ENCODE results near the gene FAM20C.
"Not testable (repeated sequence)": the region's sequence is repeated elsewhere in the genome, so short reads cannot be mapped to it uniquely, and the experiment has no call there.

The FAM20C gene

GRCh38 chr7:199483-200249 is 7.3 kb downstream of the FAM20C start:
- H3K4me3 ChIP-seq (ENCODE audit: low read depth in 1 of 2, low read length in 2 of 2): no peak overlapping the region
- peaks cover 29 to 74% of the 10 kb centered on the region in 2 donors for H3K36me3 ChIP-seq (ENCODE audit: control insufficient read depth in 1 of 2, insufficient read depth in 2 of 2, low read length in 2 of 2)

GRCh38 chr7:200290-200689 is 7.9 kb downstream of the FAM20C start:
- H3K4me1 ChIP-seq (ENCODE audit: control insufficient read depth in 1 of 2, insufficient read depth in 2 of 2, low read length in 2 of 2): peaks cover 5 to 16% of the 10 kb centered on the region in 2 donors
- no peaks in the 10 kb centered on the region for H3K27me3 ChIP-seq (ENCODE audit: control insufficient read depth in 1 of 2, insufficient read depth in 2 of 2, low read length in 2 of 2)
- peaks cover 30 to 81% of the 10 kb centered on the region in 2 donors for H3K36me3 ChIP-seq (ENCODE audit: control insufficient read depth in 1 of 2, insufficient read depth in 2 of 2, low read length in 2 of 2)
- H3K9me3 ChIP-seq (ENCODE audit: control insufficient read depth in 1 of 2, low read length in 2 of 2): no peaks in the 10 kb centered on the region
- H3K4me3 ChIP-seq (ENCODE audit: low read depth in 1 of 2, low read length in 2 of 2): no peak overlapping the region
- no peak overlapping the region for H3K27ac ChIP-seq (ENCODE audit: low read depth, low read length)
- H3K9ac ChIP-seq (ENCODE audit: low read depth in 1 of 2, low read length in 2 of 2): no peak overlapping the region

More at GRCh38 chr7:199483-200249, 7.3 kb downstream of the FAM20C start:
- Histone ChIP-seq H3K4me1 (ENCODE audit: control insufficient read depth in 1 of 2, insufficient read depth in 2 of 2, low read length in 2 of 2) (peaks cover 11 to 20% of the 10 kb centered on the region in 2 donors), H3K27me3 (ENCODE audit: control insufficient read depth in 1 of 2, insufficient read depth in 2 of 2, low read length in 2 of 2) (no peaks in the 10 kb centered on the region), H3K9me3 (ENCODE audit: control insufficient read depth in 1 of 2, low read length in 2 of 2) (no peaks in the 10 kb centered on the region), H3K9ac (ENCODE audit: low read depth in 1 of 2, low read length in 2 of 2) (no peak overlapping the region), H3K27ac (ENCODE audit: low read depth, low read length) (no peak overlapping the region)

GRCh38 chr7:200704-201103 is 8.3 kb downstream of the FAM20C start:
- no peak overlapping the region for H3K27ac ChIP-seq (ENCODE audit: low read depth, low read length)
- H3K9me3 ChIP-seq (ENCODE audit: control insufficient read depth in 1 of 2, low read length in 2 of 2): no peaks in the 10 kb centered on the region
- no peak overlapping the region for H3K4me3 ChIP-seq (ENCODE audit: low read depth in 1 of 2, low read length in 2 of 2)
- H3K36me3 ChIP-seq (ENCODE audit: control insufficient read depth in 1 of 2, insufficient read depth in 2 of 2, low read length in 2 of 2): peaks cover 27 to 81% of the 10 kb centered on the region in 2 donors
- H3K4me1 ChIP-seq (ENCODE audit: control insufficient read depth in 1 of 2, insufficient read depth in 2 of 2, low read length in 2 of 2): peaks cover 1 to 13% of the 10 kb centered on the region in 2 donors
- no peaks in the 10 kb centered on the region for H3K27me3 ChIP-seq (ENCODE audit: control insufficient read depth in 1 of 2, insufficient read depth in 2 of 2, low read length in 2 of 2)
- no peak overlapping the region for H3K9ac ChIP-seq (ENCODE audit: low read depth in 1 of 2, low read length in 2 of 2)

- H3K27ac ChIP-seq (ENCODE audit: low read depth, low read length): no peak overlapping the region
- H3K4me1 ChIP-seq (ENCODE audit: control insufficient read depth in 1 of 2, insufficient read depth in 2 of 2, low read length in 2 of 2): no peaks in the 10 kb centered on the region
- no peaks in the 10 kb centered on the region for H3K9me3 ChIP-seq (ENCODE audit: control insufficient read depth in 1 of 2, low read length in 2 of 2)
- no peak overlapping the region for H3K9ac ChIP-seq (ENCODE audit: low read depth in 1 of 2, low read length in 2 of 2)
- H3K36me3 ChIP-seq (ENCODE audit: control insufficient read depth in 1 of 2, insufficient read depth in 2 of 2, low read length in 2 of 2): peaks cover 6 to 68% of the 10 kb centered on the region in 2 donors
- H3K27me3 ChIP-seq (ENCODE audit: control insufficient read depth in 1 of 2, insufficient read depth in 2 of 2, low read length in 2 of 2): no peaks in the 10 kb centered on the region
- H3K4me3 ChIP-seq (ENCODE audit: low read depth in 1 of 2, low read length in 2 of 2): no peak overlapping the region
Measured at GRCh38 chr7:204326-204725, 12.0 kb downstream of the FAM20C start.

DNA sequence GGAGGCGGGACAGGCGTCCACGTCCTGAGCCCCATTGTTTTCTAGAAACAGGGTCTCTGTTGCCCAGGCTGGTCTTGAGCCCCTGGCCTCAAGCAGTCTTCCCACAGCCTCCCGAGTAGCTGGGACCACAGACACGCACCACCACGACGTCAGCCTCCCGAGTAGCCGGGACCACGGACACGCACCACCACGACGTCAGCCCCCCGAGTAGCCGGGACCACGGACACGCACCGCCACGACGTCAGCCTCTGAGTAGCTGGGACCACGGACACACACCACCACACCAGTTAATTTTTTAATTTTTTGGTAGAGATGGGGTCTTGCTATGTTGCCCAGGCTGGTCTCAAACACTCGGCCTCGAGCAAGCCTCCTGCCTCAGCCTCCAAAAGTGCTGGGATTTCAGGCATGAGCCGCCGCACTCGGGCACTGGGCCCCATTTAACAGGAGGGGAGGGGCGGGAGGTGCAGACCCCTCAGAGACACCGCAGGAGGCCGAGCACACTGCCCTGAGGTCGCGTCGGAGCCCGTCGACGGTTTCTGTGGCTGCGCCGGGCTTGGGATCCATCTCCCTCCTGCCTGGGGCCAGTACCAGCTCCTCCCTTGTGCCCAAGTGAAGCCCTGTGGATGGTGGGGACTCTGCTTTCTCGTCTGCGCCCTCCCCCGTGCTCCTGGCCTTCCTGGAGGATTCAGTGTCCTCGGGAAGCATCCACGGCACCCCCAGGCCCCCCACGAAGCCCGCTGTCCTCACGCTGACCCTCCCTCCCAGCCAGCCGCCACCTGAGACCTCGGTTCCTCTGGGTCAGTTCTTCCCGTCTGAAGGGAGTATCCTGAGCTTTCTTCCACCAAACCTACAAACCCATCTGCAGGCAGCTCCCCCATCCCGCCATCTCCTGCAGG is 13.0 kb downstream of the FAM20C start:
- Histone ChIP-seq H3K9me3 (ENCODE audit: control insufficient read depth in 1 of 2, low read length in 2 of 2) (no peaks in the 10 kb centered on the region), H3K4me1 (ENCODE audit: control insufficient read depth in 1 of 2, insufficient read depth in 2 of 2, low read length in 2 of 2) (no peaks in the 10 kb centered on the region), H3K27me3 (ENCODE audit: control insufficient read depth in 1 of 2, insufficient read depth in 2 of 2, low read length in 2 of 2) (no peaks in the 10 kb centered on the region), H3K4me3 (ENCODE audit: low read depth in 1 of 2, low read length in 2 of 2) (no peak overlapping the region), H3K9ac (ENCODE audit: low read depth in 1 of 2, low read length in 2 of 2) (no peak overlapping the region), H3K36me3 (ENCODE audit: control insufficient read depth in 1 of 2, insufficient read depth in 2 of 2, low read length in 2 of 2) (peaks cover 6 to 70% of the 10 kb centered on the region in 2 donors), H3K27ac (ENCODE audit: low read depth, low read length) (no peak overlapping the region)

- not testable (repeated sequence) for H3K4me1 ChIP-seq (ENCODE audit: control insufficient read depth in 1 of 2, insufficient read depth in 2 of 2, low read length in 2 of 2); H3K4me3 ChIP-seq (ENCODE audit: low read depth in 1 of 2, low read length in 2 of 2); H3K9me3 ChIP-seq (ENCODE audit: control insufficient read depth in 1 of 2, low read length in 2 of 2); H3K9ac ChIP-seq (ENCODE audit: low read depth in 1 of 2, low read length in 2 of 2); H3K27ac ChIP-seq (ENCODE audit: low read depth, low read length); H3K27me3 ChIP-seq (ENCODE audit: control insufficient read depth in 1 of 2, insufficient read depth in 2 of 2, low read length in 2 of 2)
- H3K36me3 ChIP-seq (ENCODE audit: control insufficient read depth in 1 of 2, insufficient read depth in 2 of 2, low read length in 2 of 2): peaks cover 6 to 64% of the 10 kb centered on the region in 2 donors
Measured at GRCh38 chr7:206351-206750, 14.0 kb downstream of the FAM20C start.

DNA sequence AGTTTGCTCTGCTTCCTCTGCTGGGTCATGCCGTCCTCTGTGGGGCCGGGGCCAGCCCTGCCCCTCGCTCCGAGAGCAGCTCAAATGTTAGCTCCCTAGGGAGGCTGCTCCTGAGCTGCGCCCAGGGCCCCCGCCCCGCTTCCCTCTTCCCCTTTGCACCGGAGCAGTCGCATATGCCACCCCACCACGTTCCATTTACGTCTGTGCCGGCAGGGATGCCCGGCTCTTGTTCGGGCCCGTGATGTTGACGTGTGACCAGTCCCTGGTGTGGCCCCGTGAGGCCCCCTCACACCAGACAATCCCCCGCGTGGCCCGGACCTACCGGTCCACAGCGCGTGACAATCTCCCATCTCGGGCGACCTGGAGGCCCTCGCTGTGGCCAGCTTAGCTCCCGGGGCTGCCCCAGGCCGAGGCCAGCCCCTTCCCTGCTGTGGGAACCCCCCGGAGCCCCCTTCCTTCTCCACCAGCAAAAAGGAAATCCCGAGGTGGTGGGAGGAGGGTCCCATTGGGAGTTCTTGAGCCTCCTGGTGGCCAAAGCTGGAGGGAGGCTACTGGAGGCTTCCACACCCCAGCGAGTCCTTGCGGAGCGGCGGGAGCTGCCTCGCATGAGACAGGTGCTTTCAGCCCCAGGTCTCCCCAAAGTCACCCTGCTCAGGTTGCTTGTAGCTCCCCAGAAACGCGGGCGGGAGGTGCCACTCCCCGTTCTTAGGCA is 15.2 kb downstream of the FAM20C start:
- no peak overlapping the region for H3K4me3 ChIP-seq (ENCODE audit: low read depth in 1 of 2, low read length in 2 of 2)
- no peaks in the 10 kb centered on the region for H3K9me3 ChIP-seq (ENCODE audit: control insufficient read depth in 1 of 2, low read length in 2 of 2)
- H3K36me3 ChIP-seq (ENCODE audit: control insufficient read depth in 1 of 2, insufficient read depth in 2 of 2, low read length in 2 of 2): peaks cover 6 to 59% of the 10 kb centered on the region in 2 donors
- no peaks in the 10 kb centered on the region for H3K27me3 ChIP-seq (ENCODE audit: control insufficient read depth in 1 of 2, insufficient read depth in 2 of 2, low read length in 2 of 2)
- H3K9ac ChIP-seq (ENCODE audit: low read depth in 1 of 2, low read length in 2 of 2): no peak overlapping the region
- no peaks in the 10 kb centered on the region for H3K4me1 ChIP-seq (ENCODE audit: control insufficient read depth in 1 of 2, insufficient read depth in 2 of 2, low read length in 2 of 2)
- no peak overlapping the region for H3K27ac ChIP-seq (ENCODE audit: low read depth, low read length)

GRCh38 chr7:208130-208673 is 15.8 kb downstream of the FAM20C start:
- no peak overlapping the region for H3K27ac ChIP-seq (ENCODE audit: low read depth, low read length)
- H3K4me1 ChIP-seq (ENCODE audit: control insufficient read depth in 1 of 2, insufficient read depth in 2 of 2, low read length in 2 of 2): no peaks in the 10 kb centered on the region
- peaks cover 6 to 59% of the 10 kb centered on the region in 2 donors for H3K36me3 ChIP-seq (ENCODE audit: control insufficient read depth in 1 of 2, insufficient read depth in 2 of 2, low read length in 2 of 2)
- no peaks in the 10 kb centered on the region for H3K27me3 ChIP-seq (ENCODE audit: control insufficient read depth in 1 of 2, insufficient read depth in 2 of 2, low read length in 2 of 2)
- H3K4me3 ChIP-seq (ENCODE audit: low read depth in 1 of 2, low read length in 2 of 2): no peak overlapping the region
- H3K9ac ChIP-seq (ENCODE audit: low read depth in 1 of 2, low read length in 2 of 2): no peak overlapping the region
- H3K9me3 ChIP-seq (ENCODE audit: control insufficient read depth in 1 of 2, low read length in 2 of 2): no peaks in the 10 kb centered on the region

- Histone ChIP-seq H3K27me3 (ENCODE audit: control insufficient read depth in 1 of 2, insufficient read depth in 2 of 2, low read length in 2 of 2) (no peaks in the 10 kb centered on the region), H3K9me3 (ENCODE audit: control insufficient read depth in 1 of 2, low read length in 2 of 2) (no peaks in the 10 kb centered on the region), H3K9ac (ENCODE audit: low read depth in 1 of 2, low read length in 2 of 2) (no peak overlapping the region), H3K36me3 (ENCODE audit: control insufficient read depth in 1 of 2, insufficient read depth in 2 of 2, low read length in 2 of 2) (peaks cover 6 to 61% of the 10 kb centered on the region in 2 donors), H3K4me1 (ENCODE audit: control insufficient read depth in 1 of 2, insufficient read depth in 2 of 2, low read length in 2 of 2) (no peaks in the 10 kb centered on the region), H3K27ac (ENCODE audit: low read depth, low read length) (no peak overlapping the region), H3K4me3 (ENCODE audit: low read depth in 1 of 2, low read length in 2 of 2) (no peak overlapping the region)
Measured at GRCh38 chr7:208816-209215, 16.4 kb downstream of the FAM20C start.
